SK-N-SH treated with all-trans-retinoic acid at 6 μM for 48 hours (cell line): ENCODE measurements around the gene STPG1.

Experiments used
- ATAC-seq: fragments of 200-7000 bp; cut with Tn5 transposase; 3 replicates; pipeline ENCODE4 v1.9.1; 2020; ENCODE audit warnings: mild to moderate bottlenecking, moderate library complexity
- BACH2 ChIP-seq: fragments of 250-450 bp; sonication (Bioruptor Pico); IDR thresholded peaks from 2 replicates; pipeline ENCODE4 v1.9.0; 2021; ENCODE audit warnings: mild to moderate bottlenecking, borderline replicate concordance
- ESRRG ChIP-seq: fragments of 250-450 bp; sonication (Bioruptor Pico); IDR thresholded peaks from 2 replicates; pipeline ENCODE4 v1.6.1; 2021; ENCODE audit warnings: mild to moderate bottlenecking
- GLIS3 ChIP-seq: fragments of 250-450 bp; sonication (Bioruptor Pico); IDR thresholded peaks from 2 replicates; pipeline ENCODE4 v1.5.0; 2020; ENCODE audit warnings: mild to moderate bottlenecking, moderate library complexity
- ISL1 ChIP-seq: fragments of 250-450 bp; sonication (Bioruptor Pico); IDR thresholded peaks from 2 replicates; pipeline ENCODE4 v2.1.2; 2022; ENCODE audit warnings: mild to moderate bottlenecking, moderate library complexity
- RARB ChIP-seq: fragments of 250-450 bp; sonication (Bioruptor Pico); IDR thresholded peaks from 2 replicates; pipeline ENCODE4 v1.8.0; 2021; ENCODE audit warnings: mild to moderate bottlenecking, moderate library complexity
- TCF4 ChIP-seq: fragments of 250-450 bp; sonication (Bioruptor Pico); IDR thresholded peaks from 2 replicates; pipeline ENCODE4 v1.8.0; 2021; ENCODE audit warnings: mild to moderate bottlenecking, moderate library complexity, borderline replicate concordance
- TOX ChIP-seq: fragments of 250-450 bp; sonication (Bioruptor Pico); IDR thresholded peaks from 2 replicates; pipeline ENCODE4 v1.8.0; 2021; ENCODE audit warnings: mild to moderate bottlenecking, moderate library complexity, borderline replicate concordance
- ZC3H10 ChIP-seq: fragments of 250-450 bp; sonication (Bioruptor Pico); IDR thresholded peaks from 2 replicates; pipeline ENCODE4 v1.5.1; 2021; ENCODE audit warnings: mild to moderate bottlenecking, moderate library complexity
- ZFP3 ChIP-seq: fragments of 250-450 bp; sonication (Bioruptor Pico); IDR thresholded peaks from 2 replicates; pipeline ENCODE4 v1.5.0; 2020; ENCODE audit warnings: mild to moderate bottlenecking, moderate library complexity
- ZFP30 ChIP-seq: fragments of 450-650 bp; formaldehyde crosslinking; IDR thresholded peaks from 2 replicates; pipeline ENCODE4 v1.5.0; 2022; ENCODE audit warnings: mild to moderate bottlenecking, moderate library complexity
- ZNF565 ChIP-seq: fragments of 450-650 bp; formaldehyde crosslinking; conservative IDR thresholded peaks from 2 replicates; pipeline ENCODE4 v1.5.0; 2020; ENCODE audit warnings: low read depth, mild to moderate bottlenecking, moderate library complexity
- ZNF70 ChIP-seq: fragments of 450-650 bp; formaldehyde crosslinking; IDR thresholded peaks from 2 replicates; pipeline ENCODE4 v1.5.0; 2020; ENCODE audit warnings: mild to moderate bottlenecking, moderate library complexity
- ZNF8 ChIP-seq: fragments of 450-650 bp; formaldehyde crosslinking; IDR thresholded peaks from 2 replicates; pipeline ENCODE4 v1.5.0; 2020; ENCODE audit warnings: mild to moderate bottlenecking, moderate library complexity
- TF ChIP-seq, protein P1 (sequence below): fragments of 250-450 bp; sonication (Bioruptor Pico); IDR thresholded peaks from 2 replicates; pipeline ENCODE4 v1.8.0; 2020; ENCODE audit warnings: mild to moderate bottlenecking, moderate library complexity, borderline replicate concordance
- TF ChIP-seq, protein P2 (sequence below): fragments of 250-450 bp; sonication (Bioruptor Pico); IDR thresholded peaks from 2 replicates; pipeline ENCODE4 v1.5.1; 2021; ENCODE audit warnings: mild to moderate bottlenecking, moderate library complexity
- TF ChIP-seq, protein P3 (sequence below): fragments of 250-450 bp; sonication (Bioruptor Pico); IDR thresholded peaks from 2 replicates; pipeline ENCODE4 v1.5.0; 2020; ENCODE audit warnings: mild to moderate bottlenecking, moderate library complexity

Gene STPG1

DNA sequence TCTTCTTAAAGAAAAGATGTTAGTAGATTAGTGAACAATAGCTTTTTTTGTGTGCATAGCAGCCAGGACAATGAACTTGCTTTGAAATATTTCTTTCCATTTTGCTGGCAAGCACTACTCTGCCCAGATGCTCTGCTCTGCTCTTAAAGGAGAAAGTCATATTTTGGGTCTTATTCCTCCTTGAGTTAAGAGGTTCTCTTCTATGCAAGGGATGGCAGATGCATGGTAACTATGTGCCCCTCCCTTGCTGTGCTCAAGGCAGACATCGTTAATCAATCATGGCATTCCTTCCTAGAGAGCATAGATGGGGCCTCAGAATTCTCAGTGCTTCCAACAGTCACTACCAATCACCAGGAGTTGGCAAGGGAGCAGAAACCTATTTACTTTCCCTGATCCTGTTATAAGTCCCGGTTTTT lies 29.7 kb upstream of the STPG1 start (continued):
- TF ChIP-seq RARB (CRISPR knock-in tag): no peak

DNA sequence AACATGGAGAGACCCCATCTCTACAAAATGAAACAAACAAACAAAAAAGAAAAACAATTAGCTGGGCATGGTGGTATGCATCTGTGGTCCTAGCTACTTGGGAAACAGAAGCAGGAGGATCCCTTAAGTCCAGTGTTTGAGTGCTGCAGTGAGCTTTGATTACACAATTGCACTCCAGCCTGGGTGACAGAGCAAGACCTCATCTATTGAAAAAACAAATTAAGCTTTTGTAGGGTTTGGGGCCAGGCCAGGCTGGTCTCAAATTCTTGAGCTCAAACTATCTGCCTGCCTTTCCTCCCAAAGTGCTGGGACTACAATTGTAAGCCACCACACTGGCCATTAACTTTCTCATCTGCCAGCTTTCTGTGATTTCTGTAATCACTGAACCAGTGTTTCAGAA lies 29.2 kb upstream of the STPG1 start:
- TF ChIP-seq ZC3H10 (CRISPR knock-in tag) (no peak), TOX (CRISPR knock-in tag) (no peak), ZNF8 (CRISPR knock-in tag) (no peak)
- no peak; the same call in 2 of the 3 replicates for ATAC-seq

DNA sequence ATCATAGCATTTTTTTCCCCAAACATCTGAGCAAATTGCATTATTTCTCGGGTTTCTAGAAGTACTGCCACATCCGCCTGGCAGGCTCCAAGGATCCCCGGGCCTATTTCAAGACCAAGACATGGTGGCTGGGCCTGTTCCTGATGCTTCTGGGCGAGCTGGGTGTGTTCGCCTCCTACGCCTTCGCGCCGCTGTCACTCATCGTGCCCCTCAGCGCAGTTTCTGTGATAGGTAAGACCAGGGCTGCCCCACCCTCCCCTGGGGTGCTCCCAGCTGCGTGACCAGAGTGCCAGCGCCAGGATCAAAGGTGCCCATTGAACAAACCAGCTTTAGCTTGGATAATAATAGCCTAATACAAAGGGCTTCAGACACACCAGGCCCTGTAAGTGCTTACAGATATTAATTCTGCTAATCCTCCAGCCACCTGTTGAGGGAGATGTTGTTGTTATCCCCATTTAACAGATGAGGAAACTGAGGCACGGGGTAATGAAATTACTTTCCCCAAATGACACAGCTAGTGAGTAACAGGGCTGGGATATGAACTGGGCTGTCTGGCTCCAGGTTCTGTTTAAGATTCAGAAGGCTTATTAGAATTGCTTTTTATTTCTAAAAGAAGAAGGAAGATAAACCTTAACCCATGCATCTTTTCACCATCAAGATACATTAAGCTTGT lies 28.6 kb upstream of the STPG1 start:
- no peak for ATAC-seq
- TF ChIP-seq, protein P1, sequence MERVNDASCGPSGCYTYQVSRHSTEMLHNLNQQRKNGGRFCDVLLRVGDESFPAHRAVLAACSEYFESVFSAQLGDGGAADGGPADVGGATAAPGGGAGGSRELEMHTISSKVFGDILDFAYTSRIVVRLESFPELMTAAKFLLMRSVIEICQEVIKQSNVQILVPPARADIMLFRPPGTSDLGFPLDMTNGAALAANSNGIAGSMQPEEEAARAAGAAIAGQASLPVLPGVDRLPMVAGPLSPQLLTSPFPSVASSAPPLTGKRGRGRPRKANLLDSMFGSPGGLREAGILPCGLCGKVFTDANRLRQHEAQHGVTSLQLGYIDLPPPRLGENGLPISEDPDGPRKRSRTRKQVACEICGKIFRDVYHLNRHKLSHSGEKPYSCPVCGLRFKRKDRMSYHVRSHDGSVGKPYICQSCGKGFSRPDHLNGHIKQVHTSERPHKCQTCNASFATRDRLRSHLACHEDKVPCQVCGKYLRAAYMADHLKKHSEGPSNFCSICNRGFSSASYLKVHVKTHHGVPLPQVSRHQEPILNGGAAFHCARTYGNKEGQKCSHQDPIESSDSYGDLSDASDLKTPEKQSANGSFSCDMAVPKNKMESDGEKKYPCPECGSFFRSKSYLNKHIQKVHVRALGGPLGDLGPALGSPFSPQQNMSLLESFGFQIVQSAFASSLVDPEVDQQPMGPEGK: no peak
- TF ChIP-seq GLIS3 (CRISPR knock-in tag): no peak
- no peak for TF ChIP-seq TOX (CRISPR knock-in tag)
- TF ChIP-seq ZFP30 (CRISPR knock-in tag): no peak
- TF ChIP-seq BACH2 (CRISPR knock-in tag): no peak
- no peak for TF ChIP-seq ZNF70 (CRISPR knock-in tag)
- no peak for TF ChIP-seq ESRRG (CRISPR knock-in tag)
- TF ChIP-seq, protein P2, sequence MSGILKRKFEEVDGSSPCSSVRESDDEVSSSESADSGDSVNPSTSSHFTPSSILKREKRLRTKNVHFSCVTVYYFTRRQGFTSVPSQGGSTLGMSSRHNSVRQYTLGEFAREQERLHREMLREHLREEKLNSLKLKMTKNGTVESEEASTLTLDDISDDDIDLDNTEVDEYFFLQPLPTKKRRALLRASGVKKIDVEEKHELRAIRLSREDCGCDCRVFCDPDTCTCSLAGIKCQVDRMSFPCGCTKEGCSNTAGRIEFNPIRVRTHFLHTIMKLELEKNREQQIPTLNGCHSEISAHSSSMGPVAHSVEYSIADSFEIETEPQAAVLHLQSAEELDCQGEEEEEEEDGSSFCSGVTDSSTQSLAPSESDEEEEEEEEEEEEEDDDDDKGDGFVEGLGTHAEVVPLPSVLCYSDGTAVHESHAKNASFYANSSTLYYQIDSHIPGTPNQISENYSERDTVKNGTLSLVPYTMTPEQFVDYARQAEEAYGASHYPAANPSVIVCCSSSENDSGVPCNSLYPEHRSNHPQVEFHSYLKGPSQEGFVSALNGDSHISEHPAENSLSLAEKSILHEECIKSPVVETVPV (CRISPR knock-in tag): no peak
- TF ChIP-seq ZFP3 (CRISPR knock-in tag): no peak

DNA sequence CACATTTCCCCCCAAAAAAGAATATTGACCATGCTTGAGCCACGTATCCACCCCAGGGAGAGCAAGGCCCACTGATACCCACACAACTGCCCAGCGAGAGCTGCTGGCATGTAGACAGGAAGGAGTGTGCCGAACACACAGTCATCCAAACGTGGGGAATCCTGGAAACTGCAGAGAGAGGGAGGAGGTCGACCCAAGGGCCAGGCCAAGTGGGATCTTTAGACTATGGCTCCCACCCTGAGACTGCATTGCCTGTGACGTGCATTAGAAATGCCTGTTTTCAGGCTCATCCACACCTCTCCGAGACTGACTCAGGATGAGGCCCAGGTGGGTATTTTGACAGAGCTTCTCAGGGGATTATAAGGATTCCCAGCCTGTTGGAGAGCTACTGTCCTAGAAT lies 27.9 kb upstream of the STPG1 start:
- TF ChIP-seq TOX (CRISPR knock-in tag): no peak
- TF ChIP-seq ZNF565 (CRISPR knock-in tag): no peak
- TF ChIP-seq ISL1 (CRISPR knock-in tag): no peak
- no peak for ATAC-seq

DNA sequence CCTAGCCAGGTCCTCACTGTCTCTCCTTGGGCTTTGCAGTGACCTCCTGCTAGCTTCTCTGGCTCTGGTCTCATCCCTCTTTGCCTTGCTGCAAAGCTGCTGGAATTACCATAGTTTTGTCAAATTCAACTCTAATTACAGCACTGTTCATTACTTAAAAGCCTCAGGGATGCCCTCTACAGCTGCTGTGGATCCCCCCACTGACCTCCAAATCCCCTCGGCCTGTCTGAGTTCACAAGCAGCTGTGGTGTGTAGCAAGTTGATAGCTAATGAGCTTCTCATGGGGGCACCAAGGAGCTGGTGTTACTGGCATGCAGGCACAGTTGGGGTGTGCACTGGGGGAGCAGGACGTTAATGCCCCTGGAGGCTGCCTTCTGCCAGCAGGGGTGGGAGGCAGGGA lies 26.9 kb upstream of the STPG1 start:
- ATAC-seq: no peak
- TF ChIP-seq, protein P3, sequence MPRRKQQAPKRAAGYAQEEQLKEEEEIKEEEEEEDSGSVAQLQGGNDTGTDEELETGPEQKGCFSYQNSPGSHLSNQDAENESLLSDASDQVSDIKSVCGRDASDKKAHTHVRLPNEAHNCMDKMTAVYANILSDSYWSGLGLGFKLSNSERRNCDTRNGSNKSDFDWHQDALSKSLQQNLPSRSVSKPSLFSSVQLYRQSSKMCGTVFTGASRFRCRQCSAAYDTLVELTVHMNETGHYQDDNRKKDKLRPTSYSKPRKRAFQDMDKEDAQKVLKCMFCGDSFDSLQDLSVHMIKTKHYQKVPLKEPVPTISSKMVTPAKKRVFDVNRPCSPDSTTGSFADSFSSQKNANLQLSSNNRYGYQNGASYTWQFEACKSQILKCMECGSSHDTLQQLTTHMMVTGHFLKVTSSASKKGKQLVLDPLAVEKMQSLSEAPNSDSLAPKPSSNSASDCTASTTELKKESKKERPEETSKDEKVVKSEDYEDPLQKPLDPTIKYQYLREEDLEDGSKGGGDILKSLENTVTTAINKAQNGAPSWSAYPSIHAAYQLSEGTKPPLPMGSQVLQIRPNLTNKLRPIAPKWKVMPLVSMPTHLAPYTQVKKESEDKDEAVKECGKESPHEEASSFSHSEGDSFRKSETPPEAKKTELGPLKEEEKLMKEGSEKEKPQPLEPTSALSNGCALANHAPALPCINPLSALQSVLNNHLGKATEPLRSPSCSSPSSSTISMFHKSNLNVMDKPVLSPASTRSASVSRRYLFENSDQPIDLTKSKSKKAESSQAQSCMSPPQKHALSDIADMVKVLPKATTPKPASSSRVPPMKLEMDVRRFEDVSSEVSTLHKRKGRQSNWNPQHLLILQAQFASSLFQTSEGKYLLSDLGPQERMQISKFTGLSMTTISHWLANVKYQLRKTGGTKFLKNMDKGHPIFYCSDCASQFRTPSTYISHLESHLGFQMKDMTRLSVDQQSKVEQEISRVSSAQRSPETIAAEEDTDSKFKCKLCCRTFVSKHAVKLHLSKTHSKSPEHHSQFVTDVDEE (CRISPR knock-in tag): no peak
- TF ChIP-seq ZFP3 (CRISPR knock-in tag) (no peak), ESRRG (CRISPR knock-in tag) (no peak), ZNF8 (CRISPR knock-in tag) (no peak), BACH2 (CRISPR knock-in tag) (no peak)

DNA sequence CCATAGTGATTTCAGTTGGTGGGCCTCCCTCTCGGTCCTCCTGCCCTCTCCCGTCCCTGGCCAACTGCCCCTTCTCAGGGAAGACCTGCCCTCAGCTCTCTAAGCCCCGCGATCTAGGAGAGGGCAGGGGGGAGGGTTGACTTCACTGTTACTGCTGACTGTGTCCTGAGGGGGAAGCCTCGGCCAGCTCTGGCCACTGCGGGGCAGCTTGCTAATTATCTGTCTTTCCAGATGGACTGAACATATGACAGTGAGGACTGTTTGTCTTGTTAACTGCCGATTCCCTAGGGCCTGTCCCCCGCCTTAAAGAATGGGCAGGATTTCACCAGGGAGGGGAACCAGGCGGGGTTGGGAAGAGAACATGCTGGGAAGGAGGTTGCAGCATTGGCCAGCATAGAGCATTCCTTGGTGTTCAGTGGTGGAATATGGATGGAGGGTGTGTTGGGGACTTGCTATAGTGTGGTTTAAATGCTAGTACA lies 24.9 kb upstream of the STPG1 start:
- TF ChIP-seq ZFP3 (CRISPR knock-in tag) (no peak), TCF4 (CRISPR knock-in tag) (peak; percentile 33; the same call in 1 of the 2 replicates)
- ATAC-seq: no peak
